HepG2 (cell line): ENCODE measurements around the gene TNS1. TPM values are rescaled to one million over a fixed set of nuclear protein-coding genes. Genes with fewer than 3 reads are reported as not detected.
A peak's percentile ranks its signal among the peaks of the same experiment; 100 is the strongest.

ENCODE experiments used
- ATAC-seq: fragments of 200-7000 bp; cut with Tn5 transposase; 3 replicates; pipeline ENCODE4 v1.9.1; 2020; ENCODE audit warnings: mild to moderate bottlenecking, moderate library complexity
- BruUV-seq: library from RNA; stranded (reverse); fragments of 400-500 nt; replicated peaks from 2 replicates; lab custom pipeline; 2021; lab: Mats Ljungman, UMichigan
- CTCF ChIA-PET: fragments of 300-600 bp; formaldehyde crosslinking; extraction: SDS; loops from one replicate; lab custom pipeline; 2021; ENCODE audit warnings: low total read pairs, inconsistent platforms, low intra/inter-chr PET ratio; lab: Yijun Ruan, JAX
- POLR2A ChIA-PET: fragments of 350-600 bp; sonication (Branson Sonifier 250); formaldehyde crosslinking; loops from one replicate; lab custom pipeline; 2020; ENCODE audit warnings: antibody characterized with exemption, inconsistent platforms; lab: Yijun Ruan, JAX
- DNase-seq: peaks from one replicate; pipeline ENCODE4 v3.0.0-alpha.2; 2015; ENCODE audit warnings: low spot score
- FAIRE-seq: peaks from 3 replicates; lab custom pipeline; 2011; peaks lifted over from hg19 to GRCh38; lab: Jason Lieb, UNC
- H2AFZ ChIP-seq: one replicate; pipeline ENCODE4 v1.6.1; 2011; ENCODE audit warnings: low read length, inconsistent platforms
- H3K27ac ChIP-seq: fragments of 300-600 bp; 3 replicates; pipeline ENCODE4 v1.8.0; 2011; ENCODE audit warnings: mixed run types, mild to moderate bottlenecking, mixed read lengths, low read length, inconsistent platforms; ENCODE audit not compliant: insufficient read depth; ENCODE audit errors: extremely low read length
- H3K27me3 ChIP-seq, 2 experiments: fragments of 200-600 bp in 1 of 2; 2 replicates in 1 of 2; 3 replicates in 1 of 2; pipeline versions ENCODE4 v1.6.0 to v1.8.0; 2011; ENCODE audit warnings: low read length in 2 of 2, mild to moderate bottlenecking in 2 of 2, moderate library complexity in 2 of 2, inconsistent platforms in 1 of 2; ENCODE audit not compliant: insufficient read depth in 2 of 2, control insufficient read depth in 1 of 2
- H3K36me3 ChIP-seq, 2 experiments: fragments of 200-600 bp in 1 of 2; replicated peaks in 1 of 2; 2 replicates in 1 of 2; 3 replicates in 1 of 2; pipeline versions ENCODE4 v1.5.1 to v1.8.0; 2011; ENCODE audit warnings: low read length in 2 of 2, inconsistent platforms in 1 of 2; ENCODE audit not compliant: insufficient read depth in 2 of 2, control insufficient read depth in 1 of 2
- H3K4me1 ChIP-seq: 2 replicates; pipeline ENCODE4 v1.5.1; 2012; ENCODE audit warnings: low read length, inconsistent platforms; ENCODE audit not compliant: insufficient read depth
- H3K4me2 ChIP-seq: 2 replicates; pipeline ENCODE4 v1.6.0; 2011; ENCODE audit warnings: low read depth, low read length, inconsistent platforms
- H3K4me3 ChIP-seq, 3 experiments: fragments of 200-600 bp in 1 of 3; sonication (generic), shearing (Covaris generic) in 1 of 3; replicated peaks in 1 of 3; 2 replicates each; pipeline ENCODE4 v1.5.1; 2011 to 2016; ENCODE audit warnings: low read length in 3 of 3, inconsistent platforms in 2 of 3, low read depth in 2 of 3, mild to moderate bottlenecking in 2 of 3, control low read depth in 1 of 3, mixed read lengths in 1 of 3; ENCODE audit not compliant: insufficient read depth in 1 of 3
- H3K79me2 ChIP-seq: one replicate; pipeline ENCODE4 v1.6.1; 2011; ENCODE audit warnings: low read length, inconsistent platforms; ENCODE audit not compliant: insufficient read depth
- H3K9ac ChIP-seq: 2 replicates; pipeline ENCODE4 v1.6.0; 2011; ENCODE audit warnings: mild to moderate bottlenecking, low read depth, low read length, inconsistent platforms; ENCODE audit not compliant: insufficient read depth
- H3K9me3 ChIP-seq: 2 replicates; pipeline ENCODE4 v1.5.1; 2012; ENCODE audit warnings: mild to moderate bottlenecking, low read length
- H4K20me1 ChIP-seq: 2 replicates; pipeline ENCODE4 v1.6.0; 2011; ENCODE audit warnings: inconsistent platforms, mild to moderate bottlenecking, low read length, moderate library complexity; ENCODE audit not compliant: insufficient read depth
- POLR2G ChIP-seq: fragments of 200-400 bp; formaldehyde crosslinking; IDR thresholded peaks from 2 replicates; pipeline ENCODE4 v1.6.1; 2018; ENCODE audit warnings: mild to moderate bottlenecking, low read depth, low read length, moderate library complexity
- ZNF564 ChIP-seq: sonication (generic); formaldehyde crosslinking; IDR thresholded peaks from 2 replicates; pipeline ENCODE4 v1.8.1; 2023; ENCODE audit warnings: mild to moderate bottlenecking, missing genetic modification reagents
- ZNF878 ChIP-seq: sonication (generic); formaldehyde crosslinking; IDR thresholded peaks from 2 replicates; pipeline ENCODE4 v1.8.1; 2023; ENCODE audit warnings: mild to moderate bottlenecking, missing genetic modification reagents, moderate library complexity
- WGBS: methylation state at CpG from one replicate; pipeline ENCODE4 v1.1.6; 2017; ENCODE audit warnings: low lambda C conversion rate; 5-methylcytosine and 5-hydroxymethylcytosine counted together
- in situ Hi-C: cut with HindIII; loops from 2 replicates; pipeline ENCODE4 v1.10.0; 2017; ENCODE audit warnings: low pct_unique_long_range_greater_than_20kb; ENCODE audit not compliant: extremely low pct_ligation_motif_present
- intact Hi-C: fragments of 100-400 bp; cut with micrococcal nuclease; formaldehyde crosslinking; loops from one replicate; pipeline ENCODE4 v1.10.0; 2022; ENCODE audit not compliant: unreplicated experiment
- polyA plus RNA-seq, 8 experiments: library from polyadenylated mRNA; depleted of rRNA in 3 of 8; stranded (reverse) in 7 of 8; unstranded in 1 of 8; fragments of >200 nt; fragmentation: Illumina TruSeq in 4 of 8; extraction: Trizol in 4 of 8; gene quantifications; 2 replicates each; pipeline versions ENCODE4 v1.2.1 to v1.2.3, GENCODE V29; 2011 to 2016; ENCODE audit warnings: low read depth in 4 of 8, missing spikeins in 1 of 8, mixed read lengths in 1 of 8; ENCODE audit not compliant: insufficient read depth in 1 of 8
- total RNA-seq, 5 experiments: library from RNA; depleted of rRNA; stranded (reverse); fragments of >200 nt; fragmentation: Illumina TruSeq; extraction: Trizol; gene quantifications; 2 replicates each; pipeline ENCODE4 v1.2.3, GENCODE V29; 2016; ENCODE audit warnings: low read depth in 1 of 5
- TF ChIP-seq, protein P1 (sequence below): sonication (generic); formaldehyde crosslinking; IDR thresholded peaks from 2 replicates; pipeline ENCODE4 v1.5.1; 2020; ENCODE audit warnings: mild to moderate bottlenecking, missing genetic modification reagents, moderate library complexity
- TF ChIP-seq, protein P2 (sequence below): sonication (generic); formaldehyde crosslinking; IDR thresholded peaks from 2 replicates; pipeline ENCODE4 v1.4.0; 2020; ENCODE audit warnings: missing genetic modification reagents
- TF ChIP-seq, protein P3 (sequence below): sonication (generic); formaldehyde crosslinking; IDR thresholded peaks from 2 replicates; pipeline ENCODE4 v1.4.0; 2020; ENCODE audit warnings: missing genetic modification reagents, mild to moderate bottlenecking, borderline replicate concordance

The TNS1 gene
- total and polyA plus RNA-seq, 2 of the 13 experiments (the other 11 are each of a cell fraction or from before 2014, with no cell fraction given), result 1.9 to 118 TPM

DNA sequence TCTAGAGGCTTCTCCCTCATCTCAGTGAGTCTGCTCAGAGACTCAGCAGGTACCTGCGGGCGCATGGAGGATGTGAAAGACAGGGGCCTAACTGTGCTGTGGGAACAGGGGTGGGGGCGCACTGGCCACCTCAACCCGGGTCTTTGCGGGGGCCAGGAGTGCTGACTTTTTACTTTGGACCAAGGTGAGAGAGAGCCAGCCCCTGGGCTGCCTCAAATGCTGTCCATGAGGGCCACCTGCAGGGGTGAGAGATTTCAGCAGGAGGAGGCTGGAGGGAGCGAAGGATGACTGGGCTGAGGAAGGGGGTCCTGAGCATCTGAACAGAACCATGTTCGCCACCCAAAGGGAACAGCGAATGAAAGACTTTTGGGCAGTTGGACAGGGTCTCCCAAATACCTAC, 129.4 kb downstream of the TNS1 start:
- H3K27me3 ChIP-seq, result no peaks in the 10 kb centered on the region
- H3K4me2 ChIP-seq, result no peak overlapping the region
- H3K9me3 ChIP-seq, result no peaks in the 10 kb centered on the region
- no peak overlapping the region for H3K4me3 ChIP-seq
- intact Hi-C loops (no loop called here), in situ Hi-C loops (no loop called here)
- DNase-seq (no peak), ATAC-seq (no peak), FAIRE-seq (no peak)
- no TSS peak for BruUV-seq
- WGBS, result 91% methylated on average over 8 of the region's 8 CpGs
- H4K20me1 ChIP-seq, result peaks cover 39% of the 10 kb centered on the region; the same call in 1 of the 2 replicates
- H3K36me3 ChIP-seq, result peaks cover 20 to 21% of the 10 kb centered on the region in 2 experiments
- peaks cover 11% of the 10 kb centered on the region; the same call in 1 of the 2 replicates for H3K4me1 ChIP-seq
- ChIA-PET CTCF (no interaction called here), POLR2A (no interaction called here)
- H3K79me2 ChIP-seq, result no peaks in the 10 kb centered on the region
- H2AFZ ChIP-seq, result no peak overlapping the region
- H3K9ac ChIP-seq, result no peak overlapping the region
- H3K27ac ChIP-seq, result no peak overlapping the region
- TF ChIP-seq ZNF878 (CRISPR knock-in tag) (no peak), POLR2G (0 out of 2 replicates have a peak, but pooled peaks have one; percentile 24)
- TF ChIP-seq, protein P1, sequence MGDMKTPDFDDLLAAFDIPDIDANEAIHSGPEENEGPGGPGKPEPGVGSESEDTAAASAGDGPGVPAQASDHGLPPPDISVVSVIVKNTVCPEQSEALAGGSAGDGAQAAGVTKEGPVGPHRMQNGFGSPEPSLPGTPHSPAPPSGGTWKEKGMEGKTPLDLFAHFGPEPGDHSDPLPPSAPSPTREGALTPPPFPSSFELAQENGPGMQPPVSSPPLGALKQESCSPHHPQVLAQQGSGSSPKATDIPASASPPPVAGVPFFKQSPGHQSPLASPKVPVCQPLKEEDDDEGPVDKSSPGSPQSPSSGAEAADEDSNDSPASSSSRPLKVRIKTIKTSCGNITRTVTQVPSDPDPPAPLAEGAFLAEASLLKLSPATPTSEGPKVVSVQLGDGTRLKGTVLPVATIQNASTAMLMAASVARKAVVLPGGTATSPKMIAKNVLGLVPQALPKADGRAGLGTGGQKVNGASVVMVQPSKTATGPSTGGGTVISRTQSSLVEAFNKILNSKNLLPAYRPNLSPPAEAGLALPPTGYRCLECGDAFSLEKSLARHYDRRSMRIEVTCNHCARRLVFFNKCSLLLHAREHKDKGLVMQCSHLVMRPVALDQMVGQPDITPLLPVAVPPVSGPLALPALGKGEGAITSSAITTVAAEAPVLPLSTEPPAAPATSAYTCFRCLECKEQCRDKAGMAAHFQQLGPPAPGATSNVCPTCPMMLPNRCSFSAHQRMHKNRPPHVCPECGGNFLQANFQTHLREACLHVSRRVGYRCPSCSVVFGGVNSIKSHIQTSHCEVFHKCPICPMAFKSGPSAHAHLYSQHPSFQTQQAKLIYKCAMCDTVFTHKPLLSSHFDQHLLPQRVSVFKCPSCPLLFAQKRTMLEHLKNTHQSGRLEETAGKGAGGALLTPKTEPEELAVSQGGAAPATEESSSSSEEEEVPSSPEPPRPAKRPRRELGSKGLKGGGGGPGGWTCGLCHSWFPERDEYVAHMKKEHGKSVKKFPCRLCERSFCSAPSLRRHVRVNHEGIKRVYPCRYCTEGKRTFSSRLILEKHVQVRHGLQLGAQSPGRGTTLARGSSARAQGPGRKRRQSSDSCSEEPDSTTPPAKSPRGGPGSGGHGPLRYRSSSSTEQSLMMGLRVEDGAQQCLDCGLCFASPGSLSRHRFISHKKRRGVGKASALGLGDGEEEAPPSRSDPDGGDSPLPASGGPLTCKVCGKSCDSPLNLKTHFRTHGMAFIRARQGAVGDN (CRISPR knock-in tag), result peak; percentile 19; the same call in 1 of the 2 replicates

DNA sequence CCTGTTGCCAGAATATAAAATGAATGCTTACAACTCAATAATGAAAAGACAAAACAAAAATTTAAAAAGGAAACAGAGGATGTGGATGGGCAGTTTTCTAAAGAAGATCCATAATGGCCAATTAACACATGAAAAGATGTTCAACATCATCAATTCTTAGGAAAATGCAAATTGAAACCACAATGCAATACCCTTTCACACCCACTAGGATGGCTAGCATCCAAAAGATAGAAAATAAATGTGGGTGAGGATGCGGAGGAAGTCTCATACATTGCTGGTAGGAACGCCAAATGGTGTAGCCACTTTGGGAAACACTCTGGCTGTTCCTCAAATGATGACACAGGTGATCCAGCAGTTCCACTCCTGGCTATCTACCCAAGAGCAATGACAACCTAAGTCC, 130.5 kb downstream of the TNS1 start:
- ChIA-PET CTCF (no interaction called here), POLR2A (no interaction called here)
- 98% methylated on average over 2 of the region's 2 CpGs for WGBS
- H3K9ac ChIP-seq, result no peak overlapping the region
- no peak for ATAC-seq
- H4K20me1 ChIP-seq, result peaks cover 39% of the 10 kb centered on the region; the same call in 1 of the 2 replicates
- no peak overlapping the region for H3K4me2 ChIP-seq
- peaks cover 20 to 25% of the 10 kb centered on the region in 2 experiments for H3K36me3 ChIP-seq
- no TSS peak for BruUV-seq
- peaks cover 9% of the 10 kb centered on the region; the same call in 1 of the 2 replicates for H3K4me1 ChIP-seq
- in situ Hi-C loops, result no loop called here
- FAIRE-seq, result no peak
- intact Hi-C loops, result no loop called here
- no peaks in the 10 kb centered on the region for H3K79me2 ChIP-seq
- no peak for DNase-seq
- H3K27me3 ChIP-seq, result no peaks in the 10 kb centered on the region
- H2AFZ ChIP-seq, result no peak overlapping the region
- no peak overlapping the region for H3K27ac ChIP-seq
- H3K9me3 ChIP-seq, result no peaks in the 10 kb centered on the region
- no peak overlapping the region for H3K4me3 ChIP-seq
- TF ChIP-seq, protein P2, sequence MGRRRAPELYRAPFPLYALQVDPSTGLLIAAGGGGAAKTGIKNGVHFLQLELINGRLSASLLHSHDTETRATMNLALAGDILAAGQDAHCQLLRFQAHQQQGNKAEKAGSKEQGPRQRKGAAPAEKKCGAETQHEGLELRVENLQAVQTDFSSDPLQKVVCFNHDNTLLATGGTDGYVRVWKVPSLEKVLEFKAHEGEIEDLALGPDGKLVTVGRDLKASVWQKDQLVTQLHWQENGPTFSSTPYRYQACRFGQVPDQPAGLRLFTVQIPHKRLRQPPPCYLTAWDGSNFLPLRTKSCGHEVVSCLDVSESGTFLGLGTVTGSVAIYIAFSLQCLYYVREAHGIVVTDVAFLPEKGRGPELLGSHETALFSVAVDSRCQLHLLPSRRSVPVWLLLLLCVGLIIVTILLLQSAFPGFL (CRISPR knock-in tag), result no peak
- no peak for TF ChIP-seq ZNF564 (CRISPR knock-in tag)
- TF ChIP-seq, protein P3, sequence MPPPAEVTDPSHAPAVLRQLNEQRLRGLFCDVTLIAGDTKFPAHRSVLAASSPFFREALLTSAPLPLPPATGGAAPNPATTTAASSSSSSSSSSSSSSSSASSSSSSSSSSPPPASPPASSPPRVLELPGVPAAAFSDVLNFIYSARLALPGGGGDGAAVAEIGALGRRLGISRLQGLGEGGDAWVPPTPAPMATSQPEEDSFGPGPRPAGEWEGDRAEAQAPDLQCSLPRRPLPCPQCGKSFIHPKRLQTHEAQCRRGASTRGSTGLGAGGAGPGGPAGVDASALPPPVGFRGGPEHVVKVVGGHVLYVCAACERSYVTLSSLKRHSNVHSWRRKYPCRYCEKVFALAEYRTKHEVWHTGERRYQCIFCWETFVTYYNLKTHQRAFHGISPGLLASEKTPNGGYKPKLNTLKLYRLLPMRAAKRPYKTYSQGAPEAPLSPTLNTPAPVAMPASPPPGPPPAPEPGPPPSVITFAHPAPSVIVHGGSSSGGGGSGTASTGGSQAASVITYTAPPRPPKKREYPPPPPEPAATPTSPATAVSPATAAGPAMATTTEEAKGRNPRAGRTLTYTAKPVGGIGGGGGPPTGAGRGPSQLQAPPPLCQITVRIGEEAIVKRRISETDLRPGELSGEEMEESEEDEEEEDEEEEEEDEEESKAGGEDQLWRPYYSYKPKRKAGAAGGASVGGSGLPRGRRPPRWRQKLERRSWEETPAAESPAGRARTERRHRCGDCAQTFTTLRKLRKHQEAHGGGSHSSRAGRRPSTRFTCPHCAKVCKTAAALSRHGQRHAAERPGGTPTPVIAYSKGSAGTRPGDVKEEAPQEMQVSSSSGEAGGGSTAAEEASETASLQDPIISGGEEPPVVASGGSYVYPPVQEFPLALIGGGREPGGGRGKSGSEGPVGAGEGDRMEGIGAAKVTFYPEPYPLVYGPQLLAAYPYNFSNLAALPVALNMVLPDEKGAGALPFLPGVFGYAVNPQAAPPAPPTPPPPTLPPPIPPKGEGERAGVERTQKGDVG (CRISPR knock-in tag), result no peak
